ENCODE results near the gene DPYD. TPM values are rescaled to one million over a fixed set of nuclear protein-coding genes. Genes with fewer than 3 reads are reported as not detected.

DPYD gene
- total RNA-seq, 2 experiments from 2014 or later: 6.6 to 7.8 TPM

GRCh38 chr1:97849345-97850340 lies 71.2 kb downstream of the DPYD start:
- ChIA-PET POLR2A (no interaction called here), CTCF (interaction anchor here (0.5 kb wide), 1 partner anchor 17 kb away, joined by 5 read pairs; no protein-coding TSS in a partner anchor)

GRCh38 chr1:97845805-97846204 lies 75.0 kb downstream of the DPYD start:
- ChIA-PET CTCF (no interaction called here), POLR2A (no interaction called here)

GRCh38 chr1:97844552-97845089 lies 76.2 kb downstream of the DPYD start:
- POLR2A ChIA-PET: no interaction called here
- CTCF ChIA-PET: no interaction called here

GRCh38 chr1:97841338-97841737 lies 79.5 kb downstream of the DPYD start:
- ChIA-PET CTCF (no interaction called here), POLR2A (no interaction called here)

GRCh38 chr1:97837161-97837560 lies 83.7 kb downstream of the DPYD start:
- ChIA-PET POLR2A (no interaction called here), CTCF (no interaction called here)

GRCh38 chr1:97834899-97835298 lies 85.9 kb downstream of the DPYD start:
- POLR2A ChIA-PET: no interaction called here
- CTCF ChIA-PET: no interaction called here

GRCh38 chr1:97833881-97834280 lies 87.0 kb downstream of the DPYD start:
- ChIA-PET CTCF (no interaction called here), POLR2A (no interaction called here)

- POLR2A ChIA-PET: interaction anchor here (0.6 kb wide), 1 partner anchor 646 kb away, joined by 3 read pairs; no protein-coding TSS in a partner anchor
Measured at GRCh38 chr1:97832481-97832880, 88.4 kb downstream of the DPYD start.

GRCh38 chr1:97827887-97828286 lies 92.9 kb downstream of the DPYD start:
- CTCF ChIA-PET: no interaction called here

More at GRCh38 chr1:97832481-97832880, 88.4 kb downstream of the DPYD start:
- CTCF ChIA-PET: no interaction called here

GRCh38 chr1:97826820-97827219 lies 94.0 kb downstream of the DPYD start:
- CTCF ChIA-PET: no interaction called here

More at GRCh38 chr1:97827887-97828286, 92.9 kb downstream of the DPYD start:
- POLR2A ChIA-PET: no interaction called here

GRCh38 chr1:97824624-97825023 lies 96.2 kb downstream of the DPYD start:
- POLR2A ChIA-PET: no interaction called here
- CTCF ChIA-PET: no interaction called here

More at GRCh38 chr1:97826820-97827219, 94.0 kb downstream of the DPYD start:
- POLR2A ChIA-PET: no interaction called here

GRCh38 chr1:97824200-97824599 lies 96.6 kb downstream of the DPYD start:
- POLR2A ChIA-PET: no interaction called here
- CTCF ChIA-PET: no interaction called here

- ChIA-PET CTCF (interaction anchor here (0.6 to 0.7 kb wide), 2 partner anchors 42 to 592 kb away, joined by 3 to 4 read pairs; no protein-coding TSS in a partner anchor), POLR2A (no interaction called here)
Measured at GRCh38 chr1:97820470-97821188, 100.2 kb downstream of the DPYD start.

- POLR2A ChIA-PET: no interaction called here
Measured at GRCh38 chr1:97816927-97817326, 103.9 kb downstream of the DPYD start.

GRCh38 chr1:97814804-97815203 lies 106.0 kb downstream of the DPYD start:
- ChIA-PET POLR2A (no interaction called here), CTCF (interaction anchor here (0.6 kb wide), 1 partner anchor 235 kb away, joined by 3 read pairs; no protein-coding TSS in a partner anchor)

More at GRCh38 chr1:97816927-97817326, 103.9 kb downstream of the DPYD start:
- CTCF ChIA-PET: no interaction called here

- CTCF ChIA-PET: interaction anchor here (1.0 kb wide), 1 partner anchor 182 kb away, joined by 3 read pairs; no protein-coding TSS in a partner anchor
- POLR2A ChIA-PET: no interaction called here
Measured at GRCh38 chr1:97814121-97814520, 106.7 kb downstream of the DPYD start.

- CTCF ChIA-PET: no interaction called here
- POLR2A ChIA-PET: no interaction called here
Measured at GRCh38 chr1:97812076-97812475, 108.8 kb downstream of the DPYD start.

GRCh38 chr1:97806996-97807520 lies 113.8 kb downstream of the DPYD start:
- ChIA-PET CTCF (no interaction called here), POLR2A (no interaction called here)

GRCh38 chr1:97806326-97806725 lies 114.5 kb downstream of the DPYD start:
- ChIA-PET POLR2A (no interaction called here), CTCF (no interaction called here)

GRCh38 chr1:97805093-97805492 lies 115.7 kb downstream of the DPYD start:
- CTCF ChIA-PET: no interaction called here
- POLR2A ChIA-PET: no interaction called here

Data from activated CD8-positive, alpha-beta memory T cell treated with anti-CD3 and anti-CD28 coated beads for 36 hours (primary cell).